Measurements from ENCODE around the gene GAS2L1. TPM values are rescaled to one million over a fixed set of nuclear protein-coding genes. Genes with fewer than 3 reads are reported as not detected.

The GAS2L1 gene
- polyA plus RNA-seq, 2 of the 4 experiments (the other 2 are of a cell fraction), result 7.6 to 17.2 TPM

DNA sequence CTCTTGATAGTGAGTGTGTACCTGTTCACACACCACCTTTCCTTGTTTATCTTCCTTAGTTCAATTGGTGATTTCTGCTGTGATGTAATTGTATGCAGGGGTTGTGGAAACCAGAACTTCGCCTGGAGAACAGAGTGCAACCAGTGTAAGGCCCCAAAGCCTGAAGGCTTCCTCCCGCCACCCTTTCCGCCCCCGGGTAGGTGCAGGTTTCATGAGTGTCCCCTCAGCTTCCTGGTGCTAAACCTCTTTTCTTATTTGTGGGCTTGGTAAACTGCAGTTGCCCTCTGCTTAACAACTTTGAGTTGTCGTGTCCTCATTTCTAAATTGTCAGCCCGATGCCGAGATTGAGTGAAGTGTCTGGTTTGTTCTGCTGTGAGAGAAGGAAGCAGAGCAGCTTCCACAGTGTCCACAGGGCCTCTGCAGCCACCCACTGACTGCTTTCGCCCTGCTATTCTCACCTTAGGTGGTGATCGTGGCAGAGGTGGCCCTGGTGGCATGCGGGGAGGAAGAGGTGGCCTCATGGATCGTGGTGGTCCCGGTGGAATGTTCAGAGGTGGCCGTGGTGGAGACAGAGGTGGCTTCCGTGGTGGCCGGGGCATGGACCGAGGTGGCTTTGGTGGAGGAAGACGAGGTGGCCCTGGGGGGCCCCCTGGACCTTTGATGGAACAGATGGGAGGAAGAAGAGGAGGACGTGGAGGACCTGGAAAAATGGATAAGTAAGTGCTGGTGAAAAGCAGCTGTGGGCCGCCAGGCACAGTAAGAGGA lies 7.1 kb upstream of the GAS2L1 start:
- DNase-seq (ENCODE audit: low read depth in 1 of 2, low spot score in 1 of 2), result no peak
- Histone ChIP-seq H3K27ac (no peak overlapping the region), H3K4me1 (peaks cover 7% of the 10 kb centered on the region; the same call in 2 of the 3 replicates), H3K4me3 (no peak overlapping the region), H3K9me3 (no peaks in the 10 kb centered on the region), H3K4me2 (no peak overlapping the region)
- no peak for FAIRE-seq
- POLR2A ChIA-PET, result no interaction called here
- ATAC-seq, result no peak
- TF ChIP-seq RARB (CRISPR knock-in tag; IDR thresholded peaks at IDR 0.05), result no peak
- no peak for TF ChIP-seq JUNB (IDR thresholded peaks at IDR 0.05)
- no peak for TF ChIP-seq TFCP2L1 (CRISPR knock-in tag; IDR thresholded peaks at IDR 0.05)
- TF ChIP-seq BHLHE40 (IDR thresholded peaks at IDR 0.05; ENCODE audit: low read depth, low read length), result no peak
- TF ChIP-seq, protein P1, sequence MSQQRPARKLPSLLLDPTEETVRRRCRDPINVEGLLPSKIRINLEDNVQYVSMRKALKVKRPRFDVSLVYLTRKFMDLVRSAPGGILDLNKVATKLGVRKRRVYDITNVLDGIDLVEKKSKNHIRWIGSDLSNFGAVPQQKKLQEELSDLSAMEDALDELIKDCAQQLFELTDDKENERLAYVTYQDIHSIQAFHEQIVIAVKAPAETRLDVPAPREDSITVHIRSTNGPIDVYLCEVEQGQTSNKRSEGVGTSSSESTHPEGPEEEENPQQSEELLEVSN (IDR thresholded peaks at IDR 0.05; ENCODE audit: borderline replicate concordance, low read depth), result no peak
- no peak for TF ChIP-seq KDM5A (IDR thresholded peaks at IDR 0.05)
- TF ChIP-seq FOXS1 (CRISPR knock-in tag; IDR thresholded peaks at IDR 0.05), result no peak
- no peak for TF ChIP-seq RNF2 (IDR thresholded peaks at IDR 0.05; ENCODE audit: borderline replicate concordance, low read depth)
- TF ChIP-seq GATA3 (IDR thresholded peaks at IDR 0.05; ENCODE audit: borderline replicate concordance), result no peak
- TF ChIP-seq NR3C1 (IDR thresholded peaks at IDR 0.05), result no peak
- TF ChIP-seq RCOR1 (IDR thresholded peaks at IDR 0.05; ENCODE audit: low read depth, low read length), result no peak
- no peak for TF ChIP-seq FOSL2 (IDR thresholded peaks at IDR 0.05)
- no peak for TF ChIP-seq FOSL2 (CRISPR knock-in tag; IDR thresholded peaks at IDR 0.05)
- TF ChIP-seq, protein P2, sequence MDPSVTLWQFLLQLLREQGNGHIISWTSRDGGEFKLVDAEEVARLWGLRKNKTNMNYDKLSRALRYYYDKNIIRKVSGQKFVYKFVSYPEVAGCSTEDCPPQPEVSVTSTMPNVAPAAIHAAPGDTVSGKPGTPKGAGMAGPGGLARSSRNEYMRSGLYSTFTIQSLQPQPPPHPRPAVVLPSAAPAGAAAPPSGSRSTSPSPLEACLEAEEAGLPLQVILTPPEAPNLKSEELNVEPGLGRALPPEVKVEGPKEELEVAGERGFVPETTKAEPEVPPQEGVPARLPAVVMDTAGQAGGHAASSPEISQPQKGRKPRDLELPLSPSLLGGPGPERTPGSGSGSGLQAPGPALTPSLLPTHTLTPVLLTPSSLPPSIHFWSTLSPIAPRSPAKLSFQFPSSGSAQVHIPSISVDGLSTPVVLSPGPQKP (IDR thresholded peaks at IDR 0.05; ENCODE audit: low read depth, low read length), result no peak
- CTCF ChIA-PET, result interaction anchor here (0.6 kb wide), 1 partner anchor 471 kb away, joined by 3 read pairs; no protein-coding TSS in a partner anchor
- 94% methylated on average over 17 of the region's 19 CpGs for WGBS (ENCODE audit: missing lambda C conversion rate)

DNA sequence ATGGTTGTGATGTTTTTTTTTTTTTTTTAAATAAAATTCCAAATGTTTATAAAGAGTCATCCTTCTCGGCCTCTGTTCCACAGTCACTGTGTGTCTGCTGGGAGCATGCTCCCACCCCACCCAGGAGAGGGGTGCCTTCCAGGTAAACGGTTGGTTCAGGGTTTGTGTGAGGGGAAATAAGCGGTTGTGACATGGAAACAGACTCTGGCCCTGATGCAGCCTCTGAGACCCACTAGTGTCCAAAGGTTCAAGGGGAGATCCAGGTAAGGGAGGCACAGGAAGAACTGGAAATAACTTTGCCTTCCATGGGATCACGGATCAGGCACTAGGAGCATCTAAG lies 6.0 kb upstream of the GAS2L1 start:
- Histone ChIP-seq H3K9me3 (no peaks in the 10 kb centered on the region), H3K4me3 (no peak overlapping the region), H3K4me1 (peaks cover 7% of the 10 kb centered on the region; the same call in 2 of the 3 replicates), H3K27ac (no peak overlapping the region), H3K4me2 (no peak overlapping the region)
- no peak for TF ChIP-seq SREBF2 (IDR thresholded peaks at IDR 0.05)
- ATAC-seq (no peak), DNase-seq (ENCODE audit: low read depth in 1 of 2, low spot score in 1 of 2) (no peak), FAIRE-seq (no peak)
- CTCF ChIA-PET, result interaction anchor here (0.9 to 1.3 kb wide), 2 partner anchors 12 to 24 kb away, joined by 4 to 7 read pairs; no protein-coding TSS in a partner anchor
- WGBS (ENCODE audit: missing lambda C conversion rate), result 82% methylated on average over 4 of the region's 4 CpGs
- POLR2A ChIA-PET, result no interaction called here

DNA sequence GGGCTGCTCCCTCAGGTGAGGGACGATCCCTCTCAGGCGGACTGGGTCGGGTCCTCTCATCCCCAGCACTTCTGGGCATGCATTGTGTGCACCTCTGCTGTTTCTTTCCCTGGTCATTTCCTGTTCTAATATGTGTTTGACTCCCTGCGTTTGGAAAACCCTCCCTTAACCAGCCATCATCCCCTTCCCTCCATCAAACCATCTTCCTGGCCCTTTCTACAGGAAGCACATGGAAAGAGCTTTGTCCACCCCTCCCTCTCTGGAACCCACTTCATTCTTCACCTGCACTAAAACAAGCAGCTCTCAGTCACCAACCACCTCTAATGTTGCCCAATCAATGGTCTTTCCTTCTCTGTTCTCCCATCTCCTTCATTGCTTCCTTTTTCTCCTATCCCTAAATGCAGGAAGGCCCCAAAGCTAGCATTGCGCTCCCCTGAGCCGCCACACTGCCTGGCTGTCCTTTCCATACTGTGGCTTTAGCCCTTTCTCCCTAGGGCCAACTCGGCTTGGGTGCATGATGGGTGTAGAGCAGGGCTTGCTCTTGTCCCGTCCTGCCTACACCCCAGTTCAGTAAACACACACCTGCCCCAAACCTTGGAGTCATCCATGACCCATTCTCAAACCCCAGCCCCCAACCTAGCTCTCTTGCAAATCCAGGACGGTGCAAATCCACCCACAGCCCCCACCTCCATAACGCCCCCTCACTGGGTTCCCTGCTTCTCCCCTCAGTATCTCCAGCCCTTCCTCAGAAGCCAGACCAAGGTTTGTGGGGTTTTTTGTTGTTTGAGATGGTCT lies 5.4 kb upstream of the GAS2L1 start:
- Histone ChIP-seq H3K27ac (no peak overlapping the region), H3K4me2 (no peak overlapping the region), H3K9me3 (no peaks in the 10 kb centered on the region), H3K4me1 (peaks cover 12% of the 10 kb centered on the region), H3K4me3 (no peak overlapping the region)
- TF ChIP-seq JUNB (IDR thresholded peaks at IDR 0.05) (no peak), NFE2L2 (conservative IDR thresholded peaks at IDR 0.05; ENCODE audit: low read length) (no peak), FOSB (CRISPR knock-in tag; IDR thresholded peaks at IDR 0.05) (no peak), FOSL2 (IDR thresholded peaks at IDR 0.05) (no peak), FOSL2 (CRISPR knock-in tag; IDR thresholded peaks at IDR 0.05) (no peak), KDM5A (IDR thresholded peaks at IDR 0.05) (no peak), EHMT2 (IDR thresholded peaks at IDR 0.05; ENCODE audit: low read depth) (no peak), BHLHE40 (IDR thresholded peaks at IDR 0.05; ENCODE audit: low read depth, low read length) (no peak), GATA3 (IDR thresholded peaks at IDR 0.05; ENCODE audit: borderline replicate concordance) (no peak), HOXB13 (CRISPR knock-in tag; IDR thresholded peaks at IDR 0.05; ENCODE audit: low read depth) (no peak), HOXA7 (CRISPR knock-in tag; IDR thresholded peaks at IDR 0.05) (peak; percentile 20; the same call in 1 of the 2 replicates), POLR2AphosphoS2 (conservative IDR thresholded peaks at IDR 0.05; ENCODE audit: low read length) (peak; percentile 97; the same call in 1 of the 2 replicates), TP53 (CRISPR knock-in tag; IDR thresholded peaks at IDR 0.05) (peak; percentile 31; the same call in 1 of the 2 replicates), ZFP36 (IDR thresholded peaks at IDR 0.05; ENCODE audit: borderline replicate concordance, partially characterized antibody) (no peak), KDM1A (IDR thresholded peaks at IDR 0.05; ENCODE audit: low read depth) (no peak)
- TF ChIP-seq, protein P3, sequence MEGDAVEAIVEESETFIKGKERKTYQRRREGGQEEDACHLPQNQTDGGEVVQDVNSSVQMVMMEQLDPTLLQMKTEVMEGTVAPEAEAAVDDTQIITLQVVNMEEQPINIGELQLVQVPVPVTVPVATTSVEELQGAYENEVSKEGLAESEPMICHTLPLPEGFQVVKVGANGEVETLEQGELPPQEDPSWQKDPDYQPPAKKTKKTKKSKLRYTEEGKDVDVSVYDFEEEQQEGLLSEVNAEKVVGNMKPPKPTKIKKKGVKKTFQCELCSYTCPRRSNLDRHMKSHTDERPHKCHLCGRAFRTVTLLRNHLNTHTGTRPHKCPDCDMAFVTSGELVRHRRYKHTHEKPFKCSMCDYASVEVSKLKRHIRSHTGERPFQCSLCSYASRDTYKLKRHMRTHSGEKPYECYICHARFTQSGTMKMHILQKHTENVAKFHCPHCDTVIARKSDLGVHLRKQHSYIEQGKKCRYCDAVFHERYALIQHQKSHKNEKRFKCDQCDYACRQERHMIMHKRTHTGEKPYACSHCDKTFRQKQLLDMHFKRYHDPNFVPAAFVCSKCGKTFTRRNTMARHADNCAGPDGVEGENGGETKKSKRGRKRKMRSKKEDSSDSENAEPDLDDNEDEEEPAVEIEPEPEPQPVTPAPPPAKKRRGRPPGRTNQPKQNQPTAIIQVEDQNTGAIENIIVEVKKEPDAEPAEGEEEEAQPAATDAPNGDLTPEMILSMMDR (IDR thresholded peaks at IDR 0.05), result no peak
- TF ChIP-seq, protein P4, sequence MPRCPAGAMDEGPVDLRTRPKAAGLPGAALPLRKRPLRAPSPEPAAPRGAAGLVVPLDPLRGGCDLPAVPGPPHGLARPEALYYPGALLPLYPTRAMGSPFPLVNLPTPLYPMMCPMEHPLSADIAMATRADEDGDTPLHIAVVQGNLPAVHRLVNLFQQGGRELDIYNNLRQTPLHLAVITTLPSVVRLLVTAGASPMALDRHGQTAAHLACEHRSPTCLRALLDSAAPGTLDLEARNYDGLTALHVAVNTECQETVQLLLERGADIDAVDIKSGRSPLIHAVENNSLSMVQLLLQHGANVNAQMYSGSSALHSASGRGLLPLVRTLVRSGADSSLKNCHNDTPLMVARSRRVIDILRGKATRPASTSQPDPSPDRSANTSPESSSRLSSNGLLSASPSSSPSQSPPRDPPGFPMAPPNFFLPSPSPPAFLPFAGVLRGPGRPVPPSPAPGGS (IDR thresholded peaks at IDR 0.05), result no peak
- TF ChIP-seq, protein P5, sequence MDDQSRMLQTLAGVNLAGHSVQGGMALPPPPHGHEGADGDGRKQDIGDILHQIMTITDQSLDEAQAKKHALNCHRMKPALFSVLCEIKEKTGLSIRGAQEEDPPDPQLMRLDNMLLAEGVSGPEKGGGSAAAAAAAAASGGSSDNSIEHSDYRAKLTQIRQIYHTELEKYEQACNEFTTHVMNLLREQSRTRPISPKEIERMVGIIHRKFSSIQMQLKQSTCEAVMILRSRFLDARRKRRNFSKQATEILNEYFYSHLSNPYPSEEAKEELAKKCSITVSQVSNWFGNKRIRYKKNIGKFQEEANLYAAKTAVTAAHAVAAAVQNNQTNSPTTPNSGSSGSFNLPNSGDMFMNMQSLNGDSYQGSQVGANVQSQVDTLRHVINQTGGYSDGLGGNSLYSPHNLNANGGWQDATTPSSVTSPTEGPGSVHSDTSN (IDR thresholded peaks at IDR 0.05), result no peak
- ATAC-seq (peak; percentile 11 to 12; a peak in 3 of 6 replicates), FAIRE-seq (no peak), DNase-seq (ENCODE audit: low read depth in 1 of 2, low spot score in 1 of 2) (no peak)
- ChIA-PET CTCF (interaction anchor here (0.9 to 1.3 kb wide), 2 partner anchors 11 to 24 kb away, joined by 4 to 7 read pairs; no protein-coding TSS in a partner anchor), POLR2A (no interaction called here)
- WGBS (ENCODE audit: missing lambda C conversion rate), result 91% methylated on average over 10 of the region's 10 CpGs

All from A549 (cell line).